ENCODE results near the gene ADGRL3.

Gene ADGRL3

DNA sequence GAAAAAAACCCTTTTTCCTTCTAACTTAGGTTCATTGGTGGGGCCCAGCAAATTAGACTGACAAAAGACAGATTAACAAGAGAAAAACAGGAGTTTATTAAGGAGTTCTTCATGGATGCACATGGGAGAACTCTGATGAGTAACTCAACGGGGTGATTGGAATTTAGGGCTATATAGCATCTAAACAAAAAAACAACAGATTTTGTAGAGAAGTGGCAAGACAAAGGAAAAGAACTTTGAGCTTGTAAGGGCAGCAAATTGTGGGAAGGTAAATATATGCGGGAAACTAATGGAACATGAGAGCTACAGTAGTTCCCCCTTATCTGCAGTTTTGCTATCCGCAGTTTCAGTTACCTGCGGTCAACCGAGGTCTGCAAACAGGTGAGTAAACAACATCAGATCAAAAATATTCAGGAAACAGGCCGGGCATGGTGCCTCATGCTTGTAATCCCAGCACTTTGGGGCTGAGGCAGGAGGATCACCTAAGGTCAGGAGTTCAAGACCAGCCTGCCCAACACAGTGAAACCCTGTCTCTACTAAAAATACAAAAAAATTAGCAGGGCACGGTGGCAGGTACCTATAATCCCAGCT is 573.6 kb downstream of the ADGRL3 start:
- Histone ChIP-seq H3K9me3 (ENCODE audit: low read length) (no peaks in the 10 kb centered on the region), H3F3A (ENCODE audit: insufficient read depth, low read length) (no peaks in the 10 kb centered on the region), H3K9me2 (ENCODE audit: low read depth, low read length) (no peaks in the 10 kb centered on the region), H3K27me3 (ENCODE audit: insufficient read depth, low read length) (no peaks in the 10 kb centered on the region), H2AFZ (ENCODE audit: low read length) (no peak overlapping the region), H3K4me3 (ENCODE audit: low read depth, low read length, poor library complexity, severe bottlenecking) (no peak overlapping the region), H3K4me2 (ENCODE audit: low read length) (no peak overlapping the region), H3K9ac (ENCODE audit: low read length) (no peak overlapping the region), H3K36me3 (ENCODE audit: insufficient read depth, low read length) (no peaks in the 10 kb centered on the region), H4K20me1 (ENCODE audit: insufficient read depth, low read length) (no peaks in the 10 kb centered on the region), H3K79me2 (ENCODE audit: insufficient read depth, low read length) (no peaks in the 10 kb centered on the region), H3K4me1 (ENCODE audit: insufficient read depth, low read length, severe bottlenecking) (no peaks in the 10 kb centered on the region), H3K27ac (ENCODE audit: low read depth, low read length, poor library complexity, severe bottlenecking) (no peak overlapping the region)
- TF ChIP-seq EZH2 (IDR thresholded peaks at IDR 0.05; ENCODE audit: borderline replicate concordance, low read length) (no peak), CTCF (IDR thresholded peaks at IDR 0.05; ENCODE audit: low read length) (no peak)

GRCh38 chr4:61782133-61782532 is 582.0 kb downstream of the ADGRL3 start:
- Histone ChIP-seq H4K20me1 (ENCODE audit: insufficient read depth, low read length) (no peaks in the 10 kb centered on the region), H3K4me3 (ENCODE audit: low read depth, low read length, poor library complexity, severe bottlenecking) (no peak overlapping the region), H3K27ac (ENCODE audit: low read depth, low read length, poor library complexity, severe bottlenecking) (no peak overlapping the region), H3K27me3 (ENCODE audit: insufficient read depth, low read length) (no peaks in the 10 kb centered on the region), H3F3A (ENCODE audit: insufficient read depth, low read length) (no peaks in the 10 kb centered on the region), H3K4me2 (ENCODE audit: low read length) (no peak overlapping the region), H3K9me2 (ENCODE audit: low read depth, low read length) (no peaks in the 10 kb centered on the region), H3K9ac (ENCODE audit: low read length) (no peak overlapping the region), H3K4me1 (ENCODE audit: insufficient read depth, low read length, severe bottlenecking) (no peaks in the 10 kb centered on the region), H2AFZ (ENCODE audit: low read length) (no peak overlapping the region), H3K36me3 (ENCODE audit: insufficient read depth, low read length) (no peaks in the 10 kb centered on the region), H3K9me3 (ENCODE audit: low read length) (no peaks in the 10 kb centered on the region), H3K79me2 (ENCODE audit: insufficient read depth, low read length) (no peaks in the 10 kb centered on the region)
- TF ChIP-seq CTCF (IDR thresholded peaks at IDR 0.05; ENCODE audit: low read length) (no peak), EZH2 (IDR thresholded peaks at IDR 0.05; ENCODE audit: borderline replicate concordance, low read length) (no peak)

DNA sequence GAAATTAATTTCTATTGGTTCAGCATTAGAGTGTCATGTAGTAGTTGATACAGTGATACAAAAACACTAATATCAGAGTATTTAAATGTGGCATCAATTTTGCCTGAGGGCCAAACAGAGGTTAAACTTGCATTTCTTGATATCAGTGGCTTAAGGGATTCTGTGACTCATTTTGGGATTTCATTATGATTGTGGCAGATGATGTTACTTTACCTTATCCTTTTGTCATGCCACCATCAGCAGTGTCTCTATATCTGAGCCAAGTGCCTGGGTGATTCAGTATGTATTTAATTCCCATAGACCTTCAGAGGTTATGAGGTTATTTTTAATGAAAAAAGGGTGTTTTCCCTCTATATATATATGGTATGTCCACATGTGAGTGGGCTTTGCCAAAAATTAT is 582.9 kb downstream of the ADGRL3 start:
- no peaks in the 10 kb centered on the region for H3K4me1 ChIP-seq (ENCODE audit: insufficient read depth, low read length, severe bottlenecking)
- H3K9ac ChIP-seq (ENCODE audit: low read length) = no peak overlapping the region
- H4K20me1 ChIP-seq (ENCODE audit: insufficient read depth, low read length) = no peaks in the 10 kb centered on the region
- no peaks in the 10 kb centered on the region for H3K9me3 ChIP-seq (ENCODE audit: low read length)
- no peaks in the 10 kb centered on the region for H3K79me2 ChIP-seq (ENCODE audit: insufficient read depth, low read length)
- no peak overlapping the region for H3K4me3 ChIP-seq (ENCODE audit: low read depth, low read length, poor library complexity, severe bottlenecking)
- H3K36me3 ChIP-seq (ENCODE audit: insufficient read depth, low read length) = no peaks in the 10 kb centered on the region
- no peaks in the 10 kb centered on the region for H3K9me2 ChIP-seq (ENCODE audit: low read depth, low read length)
- no peak overlapping the region for H3K4me2 ChIP-seq (ENCODE audit: low read length)
- no peak for TF ChIP-seq EZH2 (IDR thresholded peaks at IDR 0.05; ENCODE audit: borderline replicate concordance, low read length)
- TF ChIP-seq CTCF (IDR thresholded peaks at IDR 0.05; ENCODE audit: low read length) = no peak
- no peaks in the 10 kb centered on the region for H3K27me3 ChIP-seq (ENCODE audit: insufficient read depth, low read length)
- no peak overlapping the region for H3K27ac ChIP-seq (ENCODE audit: low read depth, low read length, poor library complexity, severe bottlenecking)
- H3F3A ChIP-seq (ENCODE audit: insufficient read depth, low read length) = no peaks in the 10 kb centered on the region
- no peak overlapping the region for H2AFZ ChIP-seq (ENCODE audit: low read length)

Measured in OCI-LY1 (cell line).